Measurements from ENCODE around the gene RAMP3.

DNA sequence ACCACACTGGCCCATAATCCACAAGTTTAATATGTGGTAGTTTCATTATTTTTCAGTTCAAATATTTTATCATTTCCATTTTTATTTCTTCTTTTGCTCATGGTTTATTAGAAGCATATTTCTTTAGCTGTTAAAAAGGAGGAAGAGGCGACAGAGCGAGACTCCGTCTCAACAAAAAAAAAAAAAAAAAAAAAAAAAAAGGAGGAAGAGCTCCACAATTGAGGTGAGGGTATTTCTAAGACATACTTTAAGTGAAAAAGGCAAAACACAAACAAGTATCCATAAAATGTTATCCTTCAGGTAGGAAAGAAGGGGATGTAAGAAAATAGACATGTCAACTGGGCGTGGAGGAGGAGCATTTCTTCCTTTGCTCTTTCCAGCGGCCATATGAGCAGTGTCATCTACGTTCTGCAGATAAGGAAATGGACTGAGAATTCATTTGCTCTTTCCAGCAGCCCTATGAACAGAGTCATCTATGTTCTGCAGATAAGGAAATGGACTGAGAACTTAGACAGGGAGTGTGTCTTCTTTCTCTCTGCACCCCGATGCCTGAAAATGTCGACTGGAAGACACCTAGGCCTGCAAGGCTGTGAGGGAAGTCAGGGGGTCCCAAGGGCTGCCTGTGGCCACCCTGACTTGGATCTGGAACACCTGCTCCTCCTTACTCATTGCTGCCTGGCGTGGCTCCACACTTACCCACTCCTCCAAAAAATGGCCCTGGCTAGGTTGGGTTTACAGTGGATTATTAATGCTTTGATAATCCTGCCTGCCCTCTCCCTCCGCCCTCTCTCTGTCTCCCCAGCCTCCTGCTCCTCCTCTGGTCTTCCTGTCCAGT lies 18.9 kb upstream of the RAMP3 start:
- TF ChIP-seq, protein P1, sequence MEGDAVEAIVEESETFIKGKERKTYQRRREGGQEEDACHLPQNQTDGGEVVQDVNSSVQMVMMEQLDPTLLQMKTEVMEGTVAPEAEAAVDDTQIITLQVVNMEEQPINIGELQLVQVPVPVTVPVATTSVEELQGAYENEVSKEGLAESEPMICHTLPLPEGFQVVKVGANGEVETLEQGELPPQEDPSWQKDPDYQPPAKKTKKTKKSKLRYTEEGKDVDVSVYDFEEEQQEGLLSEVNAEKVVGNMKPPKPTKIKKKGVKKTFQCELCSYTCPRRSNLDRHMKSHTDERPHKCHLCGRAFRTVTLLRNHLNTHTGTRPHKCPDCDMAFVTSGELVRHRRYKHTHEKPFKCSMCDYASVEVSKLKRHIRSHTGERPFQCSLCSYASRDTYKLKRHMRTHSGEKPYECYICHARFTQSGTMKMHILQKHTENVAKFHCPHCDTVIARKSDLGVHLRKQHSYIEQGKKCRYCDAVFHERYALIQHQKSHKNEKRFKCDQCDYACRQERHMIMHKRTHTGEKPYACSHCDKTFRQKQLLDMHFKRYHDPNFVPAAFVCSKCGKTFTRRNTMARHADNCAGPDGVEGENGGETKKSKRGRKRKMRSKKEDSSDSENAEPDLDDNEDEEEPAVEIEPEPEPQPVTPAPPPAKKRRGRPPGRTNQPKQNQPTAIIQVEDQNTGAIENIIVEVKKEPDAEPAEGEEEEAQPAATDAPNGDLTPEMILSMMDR (conservative IDR thresholded peaks at IDR 0.05; ENCODE audit: low read length) = no peak
- TF ChIP-seq EZH2phosphoT487 (IDR thresholded peaks at IDR 0.05; ENCODE audit: borderline replicate concordance) = no peak

Measured in Loucy (cell line).